AG04449 (cell line): ENCODE measurements around the gene TJP3.

Experiments used
- CTCF ChIA-PET: fragments of 350-600 bp; formaldehyde crosslinking; extraction: SDS; loops from one replicate; lab custom pipeline; 2021; ENCODE audit warnings: antibody characterized with exemption; lab: Yijun Ruan, JAX
- POLR2A ChIA-PET: fragments of 400-600, 350-600 bp; formaldehyde crosslinking; extraction: SDS; loops from one replicate; lab custom pipeline; 2020; ENCODE audit warnings: antibody characterized with exemption, inconsistent platforms; lab: Yijun Ruan, JAX
- DNase-seq: peaks from one replicate; pipeline ENCODE4 v3.0.0-alpha.2; 2010; ENCODE audit warnings: low read depth, low spot score
- H3K4me3 ChIP-seq: 2 replicates; pipeline ENCODE4 v1.5.1; 2011; ENCODE audit warnings: low read depth, mild to moderate bottlenecking, control low read depth, low read length
- TF ChIP-seq, protein P1 (sequence below): IDR thresholded peaks from one replicate; pipeline ENCODE4 v1.5.1; 2011; ENCODE audit warnings: mild to moderate bottlenecking, moderate library complexity, low read length, control low read depth, inconsistent platforms; ENCODE audit not compliant: insufficient read depth; ENCODE audit errors: missing control alignments

TJP3 gene

GRCh38 chr19:3771906-3772455, 63.8 kb downstream of the TJP3 start, which contains the start of gene RAX2:
TSS of gene RAX2 (minus strand) at chr19:3772228. CDS start at chr19:3771742, 486 bp downstream.
- POLR2A ChIA-PET, result no interaction called here

DNA sequence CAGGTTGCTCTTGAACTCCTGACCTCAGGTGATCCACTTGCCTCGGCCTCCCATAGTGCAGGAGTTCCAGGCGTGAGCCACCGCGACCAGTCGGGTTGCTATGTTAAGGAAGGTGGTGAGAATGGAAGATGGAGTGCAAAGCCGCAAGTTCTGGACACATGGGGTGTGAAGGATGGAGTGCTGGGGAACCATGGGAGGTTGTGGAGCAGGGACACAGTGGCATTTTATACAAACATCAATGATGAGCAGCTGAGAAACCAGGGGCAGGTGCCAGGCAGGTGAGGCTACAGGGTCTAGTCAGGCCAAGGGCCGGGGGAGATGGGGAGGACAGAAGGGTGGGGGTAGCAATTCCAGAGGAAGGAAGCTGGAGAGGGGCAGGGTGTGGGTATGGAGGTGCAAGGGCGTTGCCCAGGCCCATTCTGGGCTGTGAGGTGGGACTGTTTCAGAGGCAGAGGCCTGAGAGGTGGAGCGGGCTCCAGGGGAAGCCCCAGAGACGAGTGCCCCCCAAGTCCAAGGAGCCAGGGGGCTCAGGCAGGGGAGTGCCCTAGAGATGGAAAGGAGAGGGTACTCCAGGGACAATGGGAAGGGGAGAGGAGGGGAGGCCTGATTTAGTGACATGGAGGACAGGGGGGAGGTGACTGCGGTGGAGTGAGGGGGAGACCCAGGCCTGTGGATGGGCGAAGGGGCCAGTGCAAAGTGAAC, 65.8 kb downstream of the TJP3 start:
- TF ChIP-seq, protein P1, sequence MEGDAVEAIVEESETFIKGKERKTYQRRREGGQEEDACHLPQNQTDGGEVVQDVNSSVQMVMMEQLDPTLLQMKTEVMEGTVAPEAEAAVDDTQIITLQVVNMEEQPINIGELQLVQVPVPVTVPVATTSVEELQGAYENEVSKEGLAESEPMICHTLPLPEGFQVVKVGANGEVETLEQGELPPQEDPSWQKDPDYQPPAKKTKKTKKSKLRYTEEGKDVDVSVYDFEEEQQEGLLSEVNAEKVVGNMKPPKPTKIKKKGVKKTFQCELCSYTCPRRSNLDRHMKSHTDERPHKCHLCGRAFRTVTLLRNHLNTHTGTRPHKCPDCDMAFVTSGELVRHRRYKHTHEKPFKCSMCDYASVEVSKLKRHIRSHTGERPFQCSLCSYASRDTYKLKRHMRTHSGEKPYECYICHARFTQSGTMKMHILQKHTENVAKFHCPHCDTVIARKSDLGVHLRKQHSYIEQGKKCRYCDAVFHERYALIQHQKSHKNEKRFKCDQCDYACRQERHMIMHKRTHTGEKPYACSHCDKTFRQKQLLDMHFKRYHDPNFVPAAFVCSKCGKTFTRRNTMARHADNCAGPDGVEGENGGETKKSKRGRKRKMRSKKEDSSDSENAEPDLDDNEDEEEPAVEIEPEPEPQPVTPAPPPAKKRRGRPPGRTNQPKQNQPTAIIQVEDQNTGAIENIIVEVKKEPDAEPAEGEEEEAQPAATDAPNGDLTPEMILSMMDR, result no peak
- ChIA-PET CTCF (interaction anchor here (2.3 kb wide), 1 partner anchor 11 kb away, joined by 6 read pairs; the partner anchor contains the start of gene MRPL54), POLR2A (no interaction called here)

More at GRCh38 chr19:3771906-3772455, 63.8 kb downstream of the TJP3 start, which contains the start of gene RAX2:
- CTCF ChIA-PET, result interaction anchor here (1.9 kb wide), 1 partner anchor 9 kb away, joined by 5 read pairs; the partner anchor contains the start of gene MRPL54
- no peak for DNase-seq
- TF ChIP-seq, protein P1, result no peak
- no peak within 1 kb of the TSS for H3K4me3 ChIP-seq

DNA sequence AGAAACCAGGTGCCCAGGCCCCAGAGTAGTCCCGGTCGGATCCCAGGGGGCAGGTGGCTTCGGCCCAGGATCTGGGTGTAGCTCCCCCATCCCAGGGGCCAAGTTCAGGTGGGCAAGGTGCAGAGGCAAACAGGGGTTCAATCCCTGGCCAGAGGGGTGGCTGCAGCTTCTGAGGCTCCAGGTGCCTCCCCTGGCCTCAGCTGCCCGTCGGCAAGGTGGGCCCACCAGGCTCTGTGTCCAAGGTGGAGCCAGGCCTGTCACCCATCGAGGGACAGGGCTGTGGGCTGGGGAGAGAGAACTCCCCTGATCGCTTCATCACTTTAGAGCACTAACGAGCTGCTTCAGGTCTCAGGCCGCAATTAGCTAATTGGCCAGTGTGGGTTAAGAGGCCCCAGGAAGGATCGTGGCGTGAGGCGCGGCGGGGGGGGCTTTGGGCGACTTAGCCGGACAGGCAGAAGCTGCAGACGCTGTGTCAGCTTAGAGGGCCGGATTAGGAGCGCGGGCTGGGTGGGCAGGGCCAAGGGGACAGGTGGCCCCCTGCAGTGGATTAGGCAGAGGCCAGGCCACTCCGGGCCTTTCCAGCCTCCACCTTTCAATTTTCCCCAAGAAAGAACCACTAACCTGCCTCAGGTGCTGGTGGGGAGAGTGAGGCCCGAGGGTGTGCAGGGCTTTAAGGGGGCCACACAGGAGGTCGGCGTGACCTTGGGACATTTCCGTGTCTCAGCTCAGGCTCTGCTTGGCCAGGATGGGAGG, 66.6 kb downstream of the TJP3 start:
- DNase-seq, result no peak
- ChIA-PET CTCF (interaction anchor here (2.3 kb wide), 1 partner anchor 12 kb away, joined by 6 read pairs; the partner anchor contains the start of gene MRPL54), POLR2A (interaction anchor here (0.5 kb wide), 1 partner anchor 211 kb away, joined by 3 read pairs; no protein-coding TSS in a partner anchor)
- TF ChIP-seq, protein P1, result no peak
- no peak overlapping the region for H3K4me3 ChIP-seq

More for the DNA sequence above, 65.8 kb downstream of the TJP3 start:
- H3K4me3 ChIP-seq, result no peak overlapping the region
- no peak for DNase-seq

- DNase-seq, result no peak
- no peak overlapping the region for H3K4me3 ChIP-seq
- ChIA-PET CTCF (interaction anchor here (2.3 kb wide), 1 partner anchor 13 kb away, joined by 6 read pairs; the partner anchor contains the start of gene MRPL54), POLR2A (no interaction called here)
- TF ChIP-seq, protein P1, result no peak
Observed at GRCh38 chr19:3775374-3775711, 67.2 kb downstream of the TJP3 start.

GRCh38 chr19:3775831-3776230, 67.6 kb downstream of the TJP3 start:
- POLR2A ChIA-PET, result no interaction called here
- no peak for DNase-seq
- TF ChIP-seq, protein P1, result no peak
- H3K4me3 ChIP-seq, result no peak overlapping the region
- CTCF ChIA-PET, result interaction anchor here (2.3 kb wide), 1 partner anchor 13 kb away, joined by 6 read pairs; the partner anchor contains the start of gene MRPL54
